GM19328 (cell line): Measurements from ENCODE around the gene DOCK6.
A peak's percentile ranks its signal among the peaks of the same experiment; 100 is the strongest.
"Not testable (repeated sequence)": the region's sequence is repeated elsewhere in the genome, so short reads cannot be mapped to it uniquely, and the experiment has no call there.

ENCODE experiments used
- ATAC-seq: cut with Tn5 transposase; IDR thresholded peaks from one replicate; pipeline ENCODE4 v1.9.1; 2021; ENCODE audit warnings: mild to moderate bottlenecking, moderate library complexity; ENCODE audit not compliant: unreplicated experiment

Gene DOCK6

GRCh38 chr19:11175920-11176319, 86.4 kb downstream of the DOCK6 start:
- no peak for ATAC-seq

DNA sequence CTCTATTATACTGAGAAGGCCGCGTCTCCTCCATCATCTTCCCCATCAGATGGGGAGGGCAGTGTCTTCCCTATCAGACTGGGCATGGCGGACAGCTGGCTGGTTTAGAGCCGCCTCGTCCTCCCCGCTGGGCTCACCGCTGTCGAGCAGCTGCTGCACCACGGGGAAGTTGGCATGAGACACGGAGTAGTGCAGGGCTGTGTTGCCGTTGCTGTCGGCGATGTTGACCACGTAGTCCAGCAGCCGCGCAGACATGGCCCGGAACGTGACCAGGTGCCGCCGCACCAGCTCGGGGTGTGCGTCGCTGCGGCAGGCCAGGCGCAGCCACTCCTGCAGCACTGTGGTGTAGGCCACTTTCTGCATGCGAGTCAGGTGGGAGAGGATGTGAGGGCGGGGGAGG, 88.0 kb downstream of the DOCK6 start:
- ATAC-seq = no peak

DNA sequence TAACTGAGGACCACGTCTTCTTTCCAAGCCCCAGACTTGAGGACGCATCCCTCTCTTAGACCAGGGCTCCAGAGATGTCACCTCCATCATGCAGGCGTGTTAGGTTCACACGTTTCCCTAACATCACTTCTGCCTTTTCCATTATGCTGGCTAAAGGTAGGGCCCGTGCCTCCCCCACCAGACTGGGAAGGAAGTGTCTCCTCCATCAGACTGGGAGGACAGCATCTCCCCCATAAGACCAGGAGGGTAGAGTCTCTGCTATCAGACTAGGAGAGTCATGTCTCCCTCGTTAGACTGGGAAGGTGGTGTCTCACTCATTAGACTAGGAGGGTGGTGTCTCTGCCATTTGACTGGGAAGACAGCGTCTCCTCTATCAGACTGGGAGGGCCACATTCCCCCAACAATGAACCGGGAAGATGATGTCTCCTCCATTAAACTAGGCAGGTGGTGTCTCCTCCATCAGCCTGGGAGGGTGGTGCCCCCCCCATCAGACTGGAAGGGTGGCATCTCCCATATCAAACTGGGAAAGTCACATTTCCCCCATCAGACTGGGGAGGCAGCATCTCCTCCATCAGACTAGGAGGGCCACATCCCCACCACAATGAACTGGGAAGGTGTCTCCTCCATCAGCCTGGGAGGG, 88.7 kb downstream of the DOCK6 start:
- ATAC-seq = no peak

DNA sequence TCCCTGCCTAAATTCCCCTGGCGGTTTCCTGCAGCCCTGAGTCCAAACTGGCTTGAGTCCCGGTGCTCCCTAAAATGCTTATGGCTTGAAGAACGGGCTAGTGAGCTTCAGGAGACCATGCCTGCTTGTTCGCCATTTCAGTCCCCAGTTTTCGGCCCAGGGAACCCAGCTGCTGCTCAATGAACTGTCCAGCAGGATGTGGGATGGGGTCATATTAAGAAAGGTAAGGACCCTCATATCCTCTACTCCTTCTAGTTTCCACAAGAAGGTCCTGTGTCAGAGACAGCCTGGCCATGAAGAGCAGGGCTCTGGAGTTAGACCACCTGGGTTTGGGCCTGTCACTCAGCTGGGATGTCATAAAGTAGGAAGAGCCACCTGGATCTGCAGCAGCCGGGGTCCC, 89.7 kb downstream of the DOCK6 start:
- ATAC-seq = no peak

GRCh38 chr19:11171144-11171543, 91.2 kb downstream of the DOCK6 start:
- no peak for ATAC-seq

- ATAC-seq = no peak
Measured at GRCh38 chr19:11169896-11170678, 92.2 kb downstream of the DOCK6 start.

GRCh38 chr19:11168568-11168967, 93.8 kb downstream of the DOCK6 start:
- ATAC-seq = no peak

- no peak for ATAC-seq
Measured at GRCh38 chr19:11166281-11167142, 95.8 kb downstream of the DOCK6 start.

- no peak for ATAC-seq
Measured at GRCh38 chr19:11165486-11166030, 96.8 kb downstream of the DOCK6 start.

GRCh38 chr19:11164879-11165406, 97.4 kb downstream of the DOCK6 start:
- ATAC-seq = no peak

DNA sequence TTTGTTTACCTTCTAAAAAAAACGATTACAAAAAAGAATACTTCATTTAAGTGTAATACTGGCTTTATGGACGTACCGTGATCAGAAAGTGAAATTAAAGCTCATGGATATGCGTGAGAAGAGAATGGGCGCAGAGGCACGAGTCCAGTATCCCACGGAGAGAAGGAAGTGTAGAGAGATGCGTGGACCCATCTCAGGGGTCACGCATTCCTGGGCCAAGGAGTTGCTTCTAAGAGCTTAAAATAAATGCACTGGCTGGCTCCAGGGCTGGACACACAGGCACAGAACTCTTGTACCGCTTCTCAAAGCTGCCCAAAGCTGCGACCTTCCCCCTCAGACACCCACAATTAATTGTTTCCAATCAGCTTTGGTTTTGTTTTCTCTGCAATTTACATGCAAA, 98.0 kb downstream of the DOCK6 start:
- no peak for ATAC-seq

DNA sequence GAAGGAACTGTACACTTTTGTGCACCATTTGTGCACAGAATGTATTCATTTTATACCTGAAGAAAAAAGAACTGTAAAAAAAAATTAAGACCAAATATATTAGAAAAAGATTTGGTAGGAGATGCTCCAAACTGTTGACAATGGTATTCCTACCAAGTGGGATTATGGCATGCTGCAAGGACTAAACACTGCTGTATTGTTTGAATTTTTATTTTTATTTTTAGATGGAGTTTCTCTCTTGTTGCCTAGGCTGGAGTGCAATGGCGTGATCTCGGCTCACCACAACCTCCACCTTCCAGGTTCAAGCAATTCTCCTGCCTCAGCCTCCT, 101.9 kb downstream of the DOCK6 start:
- not testable (repeated sequence) for ATAC-seq

DNA sequence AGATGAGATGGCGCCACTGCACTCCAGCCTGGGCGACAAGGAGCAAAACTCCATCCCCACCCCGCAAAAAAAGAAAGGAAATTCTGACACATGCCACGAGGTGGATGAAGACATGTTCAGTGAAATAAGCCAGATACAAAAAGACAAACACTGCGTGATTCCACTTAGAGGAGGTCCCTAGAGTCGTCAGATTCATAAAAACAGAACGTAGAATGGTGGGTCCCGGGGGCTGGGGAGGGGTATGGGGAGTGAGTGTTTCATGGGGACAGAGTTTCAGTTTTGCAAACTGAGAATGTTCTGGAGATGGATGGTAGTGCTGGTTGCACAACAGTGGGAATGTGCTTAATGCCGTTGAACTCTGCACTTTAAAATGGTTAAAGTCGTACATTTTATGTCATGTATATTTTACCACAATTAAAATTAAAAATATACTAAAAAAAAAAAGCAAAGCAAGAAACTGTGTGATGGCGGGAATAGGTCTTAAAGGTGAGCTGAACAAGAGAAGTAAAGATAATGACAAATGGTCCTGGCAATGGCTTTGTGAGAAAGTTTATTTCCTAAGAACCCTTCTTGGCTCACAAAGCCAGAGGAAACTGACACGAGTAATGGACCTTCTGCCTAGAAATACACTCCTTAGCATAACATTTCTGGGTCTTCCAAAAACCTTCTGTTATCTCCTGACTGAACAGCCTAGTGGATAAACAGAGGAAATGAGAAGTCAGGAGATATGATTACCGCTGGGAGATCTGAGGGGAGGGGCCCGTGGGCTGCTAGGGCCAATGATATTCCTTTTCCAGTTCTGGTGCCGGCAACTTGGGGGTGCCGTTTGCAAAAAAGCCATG, 102.5 kb downstream of the DOCK6 start:
- no peak for ATAC-seq

DNA sequence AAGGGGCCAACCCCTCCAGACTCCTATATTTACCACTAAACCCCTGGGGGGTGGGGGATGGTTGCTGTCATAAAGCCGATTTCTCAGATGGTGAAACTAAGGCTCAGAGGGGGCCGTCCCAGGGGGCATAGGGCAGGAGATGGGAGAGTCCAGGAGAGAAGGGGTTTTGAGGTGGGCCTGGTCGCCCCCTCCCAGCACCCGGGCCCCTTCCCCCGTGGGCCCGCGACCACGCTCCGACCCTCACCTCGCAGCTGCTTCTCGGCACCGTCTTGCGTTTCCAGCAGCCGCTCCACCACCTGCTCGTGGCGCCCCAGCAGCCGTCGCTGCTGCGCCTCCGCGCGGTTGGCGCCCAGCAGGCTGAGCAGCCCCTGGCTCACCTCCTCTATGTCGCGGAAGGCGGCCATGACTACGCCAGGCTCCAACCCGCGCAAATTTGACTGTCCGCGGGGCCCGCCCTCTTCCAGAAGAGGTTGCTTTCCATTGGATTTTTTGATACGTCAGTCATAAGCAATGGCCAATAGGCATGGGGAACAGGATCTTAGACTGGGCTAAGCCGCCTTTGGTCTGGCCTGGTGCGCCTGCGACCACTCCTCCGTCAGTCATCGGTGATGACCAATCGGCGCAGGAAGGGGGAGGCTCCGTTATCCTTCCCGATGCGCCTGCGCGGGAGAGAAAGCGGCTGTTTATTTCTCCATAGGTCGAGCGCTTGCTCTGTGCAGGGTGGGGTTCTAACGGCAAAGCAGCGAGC, 106.8 kb downstream of the DOCK6 start, which contains the start of gene SPC24:
SPC24 (minus strand) TSS at position 410 of the 748 bp plus-strand sequence; CDS start at position 404, 6 bp downstream.
- ATAC-seq = peak; percentile 94

DNA sequence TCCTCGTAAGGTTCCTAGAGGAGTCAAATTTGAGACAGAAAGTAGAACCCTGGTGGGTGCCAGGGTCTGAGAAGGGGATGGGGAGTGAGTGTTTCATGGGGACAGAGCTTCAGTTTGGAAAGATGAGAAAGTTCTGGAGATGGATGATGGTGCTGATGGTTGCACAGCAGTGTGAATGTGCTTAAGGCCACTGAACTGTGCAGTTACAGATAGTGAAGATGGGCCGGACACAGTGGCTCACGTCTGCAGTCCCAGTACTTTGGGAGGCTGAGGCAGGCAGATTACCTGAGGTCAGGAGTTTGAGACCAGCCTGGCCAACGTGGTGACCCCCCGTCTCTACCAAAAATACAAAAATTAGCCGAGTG, 107.7 kb downstream of the DOCK6 start:
- no peak for ATAC-seq

DNA sequence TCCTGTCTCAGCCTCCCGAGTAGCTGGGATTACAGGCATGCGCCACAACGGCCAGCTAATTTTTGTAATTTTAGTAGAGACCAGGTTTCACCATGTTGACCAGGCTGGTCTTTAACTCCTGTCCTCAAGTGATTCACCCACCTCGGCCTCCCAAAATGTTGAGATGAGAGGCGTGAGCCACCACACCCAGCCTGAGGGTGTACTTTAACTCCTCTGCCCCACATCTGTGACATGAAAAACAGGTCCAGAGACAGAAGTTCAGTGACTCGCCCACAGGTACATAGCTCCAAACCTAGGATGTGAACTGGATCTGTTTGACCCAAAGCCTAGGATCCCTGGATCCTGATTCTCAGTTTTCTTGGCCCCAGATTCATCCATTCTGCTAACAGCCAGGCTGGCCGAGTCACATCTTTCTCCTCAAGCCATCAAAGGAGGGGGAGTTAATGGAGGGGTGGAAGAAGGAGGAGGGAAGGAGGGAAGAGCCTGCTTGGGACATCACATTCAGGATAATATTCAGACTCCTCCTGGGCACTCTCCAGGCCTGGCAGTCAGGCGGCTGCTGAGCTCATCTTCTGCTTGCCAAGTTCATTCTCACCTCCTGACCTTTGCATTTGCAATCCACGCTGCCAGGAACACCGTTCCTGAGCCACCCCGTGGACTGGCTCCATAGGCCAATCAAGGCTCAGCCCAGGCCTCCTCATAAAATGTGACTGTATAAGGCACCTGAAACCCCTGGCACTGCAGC, 109.8 kb downstream of the DOCK6 start:
- no peak for ATAC-seq

DNA sequence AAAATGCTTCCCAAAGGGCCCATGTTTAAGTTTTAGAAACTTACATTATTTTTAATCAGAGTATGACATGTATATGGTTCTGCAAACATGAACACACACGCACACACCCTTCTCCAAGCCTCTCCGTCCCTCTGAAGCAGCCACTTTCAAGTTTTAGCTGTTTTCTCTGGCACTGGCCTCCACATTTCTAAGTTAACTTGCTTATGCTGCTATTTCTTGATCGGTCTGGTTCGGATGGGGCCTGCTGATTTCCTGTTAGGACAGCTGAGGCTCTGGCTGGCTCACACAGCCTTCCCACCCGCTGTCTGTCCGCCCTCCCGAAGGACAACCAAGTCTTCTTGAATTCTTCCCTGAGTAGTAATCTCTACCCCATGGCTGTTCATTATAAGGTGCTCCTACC, 111.1 kb downstream of the DOCK6 start:
- ATAC-seq = no peak
